ENCODE measurements around the gene CACUL1.

Gene CACUL1

DNA sequence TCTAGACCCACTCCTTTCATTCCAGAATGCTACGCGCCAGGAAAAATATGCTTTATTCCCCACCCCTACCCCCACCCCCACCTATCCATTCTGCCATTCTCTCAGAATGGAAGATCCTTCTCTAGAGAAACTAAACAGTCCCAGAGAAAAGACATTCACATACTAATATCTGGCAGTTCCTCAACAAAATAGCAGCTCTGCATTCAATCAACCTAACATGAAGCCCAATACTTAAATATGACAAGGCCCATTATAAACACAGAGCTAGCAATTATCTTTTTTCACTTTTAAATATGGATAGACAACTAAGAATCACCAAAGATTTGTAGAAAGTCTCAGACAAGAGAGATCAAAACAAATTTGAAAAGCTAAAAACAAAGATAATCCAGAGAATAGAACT is 16.4 kb downstream of the CACUL1 start:
- H3K27ac Mint-ChIP-seq (ENCODE audit: low read depth) = no peak overlapping the region
- peaks cover 69% of the 10 kb centered on the region for H3K4me1 Mint-ChIP-seq
- H3K9me3 Mint-ChIP-seq = no peaks in the 10 kb centered on the region
- H3K4me3 Mint-ChIP-seq = no peak overlapping the region
- H3K36me3 Mint-ChIP-seq (ENCODE audit: insufficient read depth) = peaks cover 1% of the 10 kb centered on the region
- no peaks in the 10 kb centered on the region for H3K27me3 Mint-ChIP-seq
- ATAC-seq (replicated peaks; ENCODE audit: extremely low read depth, poor library complexity, severe bottlenecking) (no peak), DNase-seq (ENCODE audit: low spot score in 2 of 2) (no peak)

DNA sequence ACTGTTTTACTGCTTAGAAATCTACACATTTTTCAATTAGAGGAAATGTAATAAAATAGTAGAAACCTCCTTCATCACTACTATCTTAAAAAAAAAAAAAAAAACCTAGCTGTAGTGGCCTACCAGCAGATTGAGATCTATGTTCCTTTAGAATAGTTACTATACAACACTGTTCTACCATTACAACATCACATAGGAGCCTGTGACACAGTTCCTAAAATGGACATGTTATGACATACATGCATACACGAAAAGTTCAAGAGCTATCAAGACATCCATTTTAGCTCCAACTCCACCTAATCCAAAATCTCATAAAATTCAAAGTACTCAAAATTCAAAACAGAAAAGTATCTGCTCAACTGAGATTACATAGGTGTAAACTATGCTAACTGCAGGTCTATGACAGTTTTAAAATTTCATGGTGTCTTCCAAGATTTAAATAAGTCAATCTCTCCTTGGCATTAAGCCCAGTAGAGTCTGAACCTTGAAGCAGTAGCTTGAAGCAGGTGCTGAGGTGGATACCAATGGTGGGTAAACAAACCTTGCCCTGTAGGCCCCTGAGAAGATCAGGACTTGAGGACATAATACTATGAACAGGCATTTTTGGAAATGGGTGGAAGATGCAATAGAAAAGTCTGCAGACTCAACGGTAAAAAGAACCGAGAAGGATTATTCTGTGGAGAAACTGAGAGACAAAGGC is 17.0 kb downstream of the CACUL1 start:
- Mint-ChIP-seq H3K36me3 (ENCODE audit: insufficient read depth) (no peaks in the 10 kb centered on the region), H3K9me3 (no peaks in the 10 kb centered on the region), H3K4me3 (no peak overlapping the region), H3K27me3 (no peaks in the 10 kb centered on the region), H3K4me1 (peaks cover 70% of the 10 kb centered on the region), H3K27ac (ENCODE audit: low read depth) (no peak overlapping the region)
- ATAC-seq (replicated peaks; ENCODE audit: extremely low read depth, poor library complexity, severe bottlenecking) (no peak), DNase-seq (ENCODE audit: low spot score in 2 of 2) (no peak)

DNA sequence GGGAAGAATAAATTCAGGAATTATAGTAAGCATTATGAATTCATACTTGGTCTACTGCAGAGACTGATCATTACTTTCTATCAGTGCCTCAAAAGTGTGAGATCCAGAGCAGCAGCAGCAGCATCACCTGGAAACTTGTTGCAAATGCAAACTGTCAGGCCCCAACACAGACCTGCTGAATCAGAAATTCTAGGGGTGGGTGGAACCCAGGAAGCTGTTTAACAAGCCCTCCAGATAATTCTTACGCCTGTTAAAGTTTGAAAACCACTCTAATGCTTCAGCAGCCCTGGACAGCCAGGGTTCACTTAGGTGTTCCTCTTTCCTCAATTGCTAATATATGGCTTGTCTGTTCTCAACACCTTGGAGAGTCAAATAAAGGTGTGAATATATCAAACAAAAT is 19.5 kb downstream of the CACUL1 start:
- no peaks in the 10 kb centered on the region for H3K27me3 Mint-ChIP-seq
- H3K4me3 Mint-ChIP-seq = no peak overlapping the region
- ATAC-seq (replicated peaks; ENCODE audit: extremely low read depth, poor library complexity, severe bottlenecking) (no peak), DNase-seq (ENCODE audit: low spot score in 2 of 2) (no peak)
- peaks cover 80% of the 10 kb centered on the region for H3K4me1 Mint-ChIP-seq
- no peak overlapping the region for H3K27ac Mint-ChIP-seq (ENCODE audit: low read depth)
- peaks cover 2% of the 10 kb centered on the region for H3K36me3 Mint-ChIP-seq (ENCODE audit: insufficient read depth)
- H3K9me3 Mint-ChIP-seq = no peaks in the 10 kb centered on the region

DNA sequence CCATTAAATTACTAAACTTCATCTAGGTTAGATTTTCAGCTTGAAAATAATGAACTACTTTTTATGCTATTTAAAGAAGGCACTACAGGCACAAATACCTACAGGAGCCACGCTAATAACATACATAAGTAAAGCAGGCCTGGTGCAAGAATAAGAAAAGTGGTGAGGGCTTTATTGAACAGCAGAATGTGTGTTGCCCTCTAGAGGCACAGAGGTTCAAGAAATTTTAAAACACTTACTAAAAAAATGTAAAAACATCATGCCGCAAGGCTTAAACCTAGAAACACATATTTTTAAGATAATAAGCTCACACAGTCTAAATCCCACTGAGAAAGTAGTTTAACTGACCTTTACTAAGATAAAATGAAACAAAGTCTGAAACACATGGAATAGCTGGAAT is 20.3 kb downstream of the CACUL1 start:
- Mint-ChIP-seq H3K36me3 (ENCODE audit: insufficient read depth) (peaks cover 2% of the 10 kb centered on the region), H3K9me3 (no peaks in the 10 kb centered on the region), H3K4me1 (peaks cover 83% of the 10 kb centered on the region), H3K27me3 (no peaks in the 10 kb centered on the region), H3K4me3 (no peak overlapping the region), H3K27ac (ENCODE audit: low read depth) (no peak overlapping the region)
- DNase-seq (ENCODE audit: low spot score in 2 of 2) (no peak), ATAC-seq (replicated peaks; ENCODE audit: extremely low read depth, poor library complexity, severe bottlenecking) (no peak)

DNA sequence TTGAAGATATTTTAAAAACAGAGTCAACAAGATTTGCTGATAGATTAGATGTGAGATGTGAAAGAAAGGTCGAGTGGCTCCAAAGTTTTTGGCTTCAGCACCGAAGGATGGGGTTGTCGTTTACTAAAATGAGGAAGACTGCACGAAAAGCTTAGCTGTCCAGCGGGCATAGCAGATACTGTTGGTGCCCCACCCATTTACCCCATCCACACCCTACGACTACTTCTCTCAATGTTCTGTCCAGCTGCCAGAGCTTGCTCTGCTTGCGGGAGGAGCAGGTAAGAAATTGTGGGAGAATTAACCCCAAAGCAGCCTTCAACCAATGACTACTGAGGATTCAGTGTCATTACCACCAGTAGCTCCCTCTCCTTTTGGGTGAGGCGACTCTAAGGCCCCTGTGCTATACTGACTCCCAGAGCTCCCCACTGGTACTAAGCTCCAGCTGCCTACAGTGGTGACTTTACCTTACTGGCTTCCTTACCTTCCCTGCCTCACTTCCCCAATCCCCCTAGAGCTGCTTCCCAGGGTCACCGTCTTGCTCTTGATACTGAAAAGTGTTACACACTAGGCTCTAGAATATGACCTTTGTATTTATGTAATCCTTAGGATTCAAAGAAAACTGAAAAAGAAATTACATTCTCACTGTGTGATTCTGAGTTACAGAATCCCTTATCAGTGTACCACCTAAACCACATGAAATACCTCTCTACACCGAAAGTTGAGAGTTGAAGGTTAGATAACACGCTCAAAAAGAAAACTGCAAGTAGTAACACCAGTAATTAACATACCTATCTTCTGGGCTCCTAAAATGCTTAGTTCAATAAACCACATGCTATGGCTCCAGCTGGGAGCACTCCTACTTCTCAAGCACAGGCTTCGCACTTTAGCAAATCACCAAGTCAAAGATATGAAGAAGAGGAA is 22.3 kb downstream of the CACUL1 start:
- Mint-ChIP-seq H3K4me3 (peak overlapping the region; percentile 43), H3K4me1 (peaks cover 69% of the 10 kb centered on the region), H3K36me3 (ENCODE audit: insufficient read depth) (peaks cover 5% of the 10 kb centered on the region), H3K27ac (ENCODE audit: low read depth) (peak overlapping the region; percentile 54), H3K27me3 (no peaks in the 10 kb centered on the region), H3K9me3 (no peaks in the 10 kb centered on the region)
- ATAC-seq (replicated peaks; ENCODE audit: extremely low read depth, poor library complexity, severe bottlenecking) (peak; percentile 38), DNase-seq (ENCODE audit: low spot score in 2 of 2) (no peak)

DNA sequence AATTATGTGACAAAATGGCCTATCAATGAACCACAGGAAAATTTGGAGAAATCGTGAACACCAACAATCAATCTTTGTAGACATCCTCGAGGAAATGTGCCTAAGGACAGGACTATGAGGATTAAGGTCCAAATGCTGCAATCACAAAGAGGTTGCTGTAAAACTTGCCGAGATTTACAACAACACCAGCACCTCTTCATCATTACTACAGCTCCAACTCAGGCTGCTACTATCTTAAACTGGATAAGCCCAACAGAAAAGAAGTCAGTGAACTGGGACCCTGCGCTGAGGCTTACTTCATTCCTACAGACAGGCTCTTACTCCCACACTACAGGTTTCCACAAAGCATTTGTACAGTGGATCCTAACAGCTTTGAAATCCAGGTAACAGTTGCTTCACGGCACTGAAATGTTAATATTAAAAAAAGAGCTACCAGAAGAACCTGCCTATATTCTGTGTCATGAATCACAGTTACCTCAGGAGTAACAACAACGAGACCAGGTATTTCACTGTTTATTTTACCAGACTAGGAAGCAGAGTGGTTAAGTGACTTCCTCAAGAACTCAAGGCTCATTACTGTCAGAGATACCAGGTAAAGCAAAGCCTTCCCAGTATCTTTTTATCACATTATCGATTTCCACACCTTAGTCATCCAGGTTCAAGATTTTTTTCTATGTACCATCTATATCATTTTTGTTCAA is 23.9 kb downstream of the CACUL1 start:
- Mint-ChIP-seq H3K9me3 (no peaks in the 10 kb centered on the region), H3K36me3 (ENCODE audit: insufficient read depth) (peaks cover 6% of the 10 kb centered on the region), H3K4me3 (peak overlapping the region; percentile 39), H3K27ac (ENCODE audit: low read depth) (peak overlapping the region; percentile 80), H3K27me3 (no peaks in the 10 kb centered on the region), H3K4me1 (peaks cover 68% of the 10 kb centered on the region)
- DNase-seq (ENCODE audit: low spot score in 2 of 2) (no peak), ATAC-seq (replicated peaks; ENCODE audit: extremely low read depth, poor library complexity, severe bottlenecking) (no peak)

DNA sequence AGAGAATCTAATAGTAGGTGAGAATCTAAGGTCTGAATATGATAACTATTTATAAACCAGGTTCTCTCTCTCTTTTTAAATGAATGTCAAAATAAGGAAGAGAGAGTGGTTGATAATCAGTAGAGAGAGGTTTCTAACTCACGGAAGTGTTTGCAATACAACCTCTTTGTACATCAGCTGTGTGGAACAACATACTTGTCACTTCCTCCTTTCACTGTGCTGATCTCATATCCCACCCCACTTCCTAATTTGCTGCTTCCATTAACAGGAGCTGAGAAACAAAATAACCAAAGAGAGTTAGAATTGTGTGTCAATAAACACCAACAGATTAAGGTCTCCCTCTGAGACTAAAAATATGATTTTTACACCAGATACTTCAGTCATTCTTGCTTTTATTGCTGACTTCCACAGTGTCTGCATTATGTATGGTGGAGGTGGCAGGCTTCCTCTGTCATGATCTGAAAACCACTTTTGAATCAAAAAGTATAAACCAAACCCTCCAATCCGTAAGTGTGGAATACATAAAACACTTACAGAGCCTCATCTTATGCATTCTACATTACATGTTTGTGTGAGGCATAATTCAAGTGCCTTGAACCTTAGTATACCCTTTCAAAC is 25.0 kb downstream of the CACUL1 start:
- no peaks in the 10 kb centered on the region for H3K27me3 Mint-ChIP-seq
- peaks cover 8% of the 10 kb centered on the region for H3K36me3 Mint-ChIP-seq (ENCODE audit: insufficient read depth)
- no peaks in the 10 kb centered on the region for H3K9me3 Mint-ChIP-seq
- DNase-seq (ENCODE audit: low spot score in 2 of 2) (no peak), ATAC-seq (replicated peaks; ENCODE audit: extremely low read depth, poor library complexity, severe bottlenecking) (peak; percentile 80)
- H3K4me3 Mint-ChIP-seq = peak overlapping the region; percentile 33
- peak overlapping the region; percentile 80 for H3K27ac Mint-ChIP-seq (ENCODE audit: low read depth)
- H3K4me1 Mint-ChIP-seq = peaks cover 58% of the 10 kb centered on the region

DNA sequence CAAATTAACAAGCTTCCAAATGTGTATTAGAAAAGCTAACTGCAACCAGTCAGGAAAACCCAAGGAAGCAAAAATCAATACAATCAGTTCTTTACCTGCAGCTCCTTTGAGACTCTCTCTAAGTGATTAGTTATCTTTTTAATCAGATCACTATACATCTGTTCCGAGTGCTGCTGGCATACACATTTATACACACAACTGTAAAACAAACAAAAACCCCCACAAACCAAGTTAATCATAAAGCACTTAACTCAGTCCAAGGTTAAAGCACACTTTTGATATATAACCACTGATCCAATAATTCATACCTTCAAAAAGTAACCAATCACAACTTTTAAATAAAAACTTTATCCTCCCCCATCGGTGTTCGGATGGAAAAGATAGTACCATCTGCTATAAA is 25.6 kb downstream of the CACUL1 start:
- Mint-ChIP-seq H3K4me1 (peaks cover 56% of the 10 kb centered on the region), H3K27me3 (no peaks in the 10 kb centered on the region)
- no peak for ATAC-seq (replicated peaks; ENCODE audit: extremely low read depth, poor library complexity, severe bottlenecking)

DNA sequence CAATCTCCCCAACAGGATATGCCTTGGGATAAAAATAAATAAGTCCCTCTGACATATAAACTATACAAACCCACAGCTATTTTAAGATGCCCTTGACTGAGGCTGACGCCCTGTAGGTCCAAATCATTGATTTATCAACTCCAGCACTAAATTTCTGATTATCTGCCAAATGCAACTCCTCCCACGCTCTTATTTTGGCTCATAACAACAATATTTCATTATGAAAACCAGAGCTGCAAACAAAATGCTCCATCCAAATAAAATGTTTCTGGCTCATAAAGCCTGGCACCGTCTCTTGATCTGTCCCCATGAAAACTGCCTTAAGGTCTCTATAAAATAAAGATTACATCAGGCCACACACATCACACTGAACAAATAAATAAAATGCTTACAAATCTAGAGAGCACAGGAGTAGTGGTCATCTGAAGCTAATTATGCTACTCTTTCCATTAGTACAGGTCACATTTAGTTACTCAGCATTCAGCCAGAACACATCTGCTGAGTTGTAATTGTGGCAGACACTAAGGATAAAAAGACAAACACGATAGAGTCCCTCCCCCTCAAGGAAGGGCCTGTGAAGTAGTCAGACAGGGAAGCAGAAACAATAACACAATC is 28.8 kb downstream of the CACUL1 start:
- peaks cover 28% of the 10 kb centered on the region for H3K4me1 Mint-ChIP-seq
- no peak overlapping the region for H3K4me3 Mint-ChIP-seq
- no peak for DNase-seq (ENCODE audit: low spot score in 2 of 2)
- ATAC-seq (replicated peaks; ENCODE audit: extremely low read depth, poor library complexity, severe bottlenecking) = no peak
- H3K27ac Mint-ChIP-seq (ENCODE audit: low read depth) = no peak overlapping the region
- H3K9me3 Mint-ChIP-seq = no peaks in the 10 kb centered on the region
- peaks cover 7% of the 10 kb centered on the region for H3K36me3 Mint-ChIP-seq (ENCODE audit: insufficient read depth)
- no peaks in the 10 kb centered on the region for H3K27me3 Mint-ChIP-seq

More for the DNA sequence above, 25.6 kb downstream of the CACUL1 start:
- Mint-ChIP-seq H3K36me3 (ENCODE audit: insufficient read depth) (peaks cover 8% of the 10 kb centered on the region), H3K9me3 (no peaks in the 10 kb centered on the region), H3K4me3 (peak overlapping the region; percentile 33), H3K27ac (ENCODE audit: low read depth) (peak overlapping the region; percentile 80)
- DNase-seq (ENCODE audit: low spot score in 2 of 2) = no peak

DNA sequence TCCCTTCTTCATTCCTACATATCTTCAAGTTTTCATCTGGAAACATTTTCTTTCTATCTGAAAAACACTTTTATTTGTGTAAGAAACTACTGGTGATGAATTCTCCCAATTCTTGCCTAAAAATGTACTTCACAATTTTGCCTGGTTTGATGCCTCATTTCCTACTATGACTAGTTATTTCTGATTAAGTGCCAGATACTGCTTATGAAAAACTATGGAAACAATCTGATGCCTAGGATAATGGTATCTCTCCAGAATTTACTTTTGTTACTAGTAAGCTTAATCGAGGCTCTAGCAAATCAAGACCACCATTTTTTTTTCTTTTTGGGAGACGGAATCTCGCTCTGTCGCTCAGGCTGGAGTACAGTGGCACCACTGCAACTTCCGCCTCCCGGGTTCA is 31.3 kb downstream of the CACUL1 start:
- H3K4me1 Mint-ChIP-seq = peaks cover 8% of the 10 kb centered on the region
- H3K4me3 Mint-ChIP-seq = no peak overlapping the region
- H3K36me3 Mint-ChIP-seq (ENCODE audit: insufficient read depth) = peaks cover 7% of the 10 kb centered on the region
- ATAC-seq (replicated peaks; ENCODE audit: extremely low read depth, poor library complexity, severe bottlenecking) (no peak), DNase-seq (ENCODE audit: low spot score in 2 of 2) (no peak)
- H3K27me3 Mint-ChIP-seq = no peaks in the 10 kb centered on the region
- H3K27ac Mint-ChIP-seq (ENCODE audit: low read depth) = no peak overlapping the region
- no peaks in the 10 kb centered on the region for H3K9me3 Mint-ChIP-seq

DNA sequence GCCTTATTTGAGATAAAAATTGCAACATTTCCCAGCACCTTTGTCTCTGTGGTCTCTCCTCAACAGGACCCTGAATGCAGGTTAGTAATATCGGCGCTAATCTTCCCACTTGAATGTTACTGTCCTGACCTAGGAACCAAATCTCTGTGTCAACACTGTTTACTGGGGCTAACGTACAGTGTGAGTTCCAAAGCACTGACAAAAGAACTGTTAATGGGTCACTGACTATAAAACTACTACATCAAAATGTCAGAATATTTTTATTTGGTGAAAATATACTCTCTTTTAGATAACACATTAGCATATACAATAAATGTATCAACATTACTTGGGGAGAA is 33.3 kb downstream of the CACUL1 start:
- Mint-ChIP-seq H3K36me3 (ENCODE audit: insufficient read depth) (peaks cover 7% of the 10 kb centered on the region), H3K4me3 (no peak overlapping the region), H3K27ac (ENCODE audit: low read depth) (no peak overlapping the region), H3K27me3 (no peaks in the 10 kb centered on the region), H3K4me1 (peaks cover 8% of the 10 kb centered on the region), H3K9me3 (no peaks in the 10 kb centered on the region)
- DNase-seq (ENCODE audit: low spot score in 2 of 2) = no peak
- ATAC-seq (replicated peaks; ENCODE audit: extremely low read depth, poor library complexity, severe bottlenecking) = no peak
